Measurements from ENCODE around the gene EIF2B4. TPM values are rescaled to one million over a fixed set of nuclear protein-coding genes. Genes with fewer than 3 reads are reported as not detected.

The EIF2B4 gene
- total and polyA plus RNA-seq, 12 donors, result 34.2 to 165 (median 46.4) TPM

GRCh38 chr2:27314709-27315108 is 55.4 kb downstream of the EIF2B4 start:
- 87 to 91% (median 89%) methylated on average over 5 to 9 of the region's 9 CpGs for WGBS, 4 donors
- DNase-seq, result no peak
- Histone ChIP-seq H3K36me3 (replicated peaks in 1 of 2) (peaks cover 0 to 2% of the 10 kb centered on the region in 2 donors), H3K27ac (no peak overlapping the region), H3K4me3 (no peak overlapping the region), H3K27me3 (no peaks in the 10 kb centered on the region), H3K9me3 (replicated peaks in 1 of 3) (no peaks in the 10 kb centered on the region), H3K4me1 (replicated peaks in 1 of 2) (no peaks in the 10 kb centered on the region)
- intact Hi-C loops (cut with DNase I), result no loop called here
- no peak for TF ChIP-seq POLR2A (IDR thresholded peaks at IDR 0.05)
- no peak for TF ChIP-seq CTCF (IDR thresholded peaks at IDR 0.05)

Other genes starting within 250 kb of the EIF2B4 start
- gene ABHD1, start 246.5 kb downstream of the EIF2B4 start, total RNA-seq, result 1 to 10 TPM in 6 of 9 donors, under 1 TPM in 2, not detected in 1; 0.61 to 3.3 (median 1.5) TPM
- 1 to 10 TPM in 2 of 3 donors, under 1 TPM in 1; 0.90 to 6.0 (median 4.4) TPM for gene ABHD1, start 246.5 kb downstream of the EIF2B4 start, polyA plus RNA-seq
- 10 to 100 TPM; 47.0 to 91.5 (median 64.6) TPM for gene PREB, start 235.7 kb downstream of the EIF2B4 start, total RNA-seq
- gene PREB, start 235.7 kb downstream of the EIF2B4 start, polyA plus RNA-seq, result 10 to 100 TPM; 44.1 to 68.5 (median 67.8) TPM
- not detected for gene PRR30, start 230.9 kb downstream of the EIF2B4 start, total RNA-seq
- gene PRR30, start 230.9 kb downstream of the EIF2B4 start, polyA plus RNA-seq, result not detected
- under 1 TPM in 7 of 9 donors, not detected in 2; under 0.01 to 0.35 (median 0.08) TPM for gene TCF23, start 221.3 kb downstream of the EIF2B4 start, total RNA-seq
- under 1 TPM in 2 of 3 donors, not detected in 1; 0.03 to 0.24 TPM for gene TCF23, start 221.3 kb downstream of the EIF2B4 start, polyA plus RNA-seq
- gene ATRAID, start 158.3 kb downstream of the EIF2B4 start, total RNA-seq, result 100 to 1,000 TPM; 124 to 292 (median 155) TPM
- 100 to 1,000 TPM; 139 to 228 (median 190) TPM for gene ATRAID, start 158.3 kb downstream of the EIF2B4 start, polyA plus RNA-seq
- 10 to 100 TPM; 13.5 to 35.0 (median 18.5) TPM for gene SLC5A6, start 158.1 kb downstream of the EIF2B4 start, total RNA-seq
- gene SLC5A6, start 158.1 kb downstream of the EIF2B4 start, polyA plus RNA-seq, result 10 to 100 TPM; 17.8 to 30.1 (median 18.1) TPM
- 10 to 100 TPM; 13.1 to 70.5 (median 19.0) TPM for gene CAD, start 153.0 kb downstream of the EIF2B4 start, total RNA-seq
- gene CAD, start 153.0 kb downstream of the EIF2B4 start, polyA plus RNA-seq, result 10 to 100 TPM in 2 of 3 donors, 1 to 10 TPM in 1; 8.9 to 25.8 (median 13.9) TPM
- gene SLC30A3, start 107.3 kb downstream of the EIF2B4 start, total RNA-seq, result 1 to 10 TPM in 8 of 9 donors, not detected in 1; 1.4 to 5.6 (median 3.1) TPM
- gene SLC30A3, start 107.3 kb downstream of the EIF2B4 start, polyA plus RNA-seq, result 1 to 10 TPM in 2 of 3 donors, under 1 TPM in 1; 0.27 to 1.5 (median 1.3) TPM
- 1 to 10 TPM in 3 of 9 donors, under 1 TPM in 3, not detected in 3; 0.14 to 2.0 (median 0.99) TPM for gene DNAJC5G, start 94.9 kb downstream of the EIF2B4 start, total RNA-seq
- 1 to 10 TPM in 1 of 3 donors, under 1 TPM in 1, not detected in 1; 0.88 to 2.9 TPM for gene DNAJC5G, start 94.9 kb downstream of the EIF2B4 start, polyA plus RNA-seq
- 10 to 100 TPM in 6 of 9 donors, 1 to 10 TPM in 3; 1.2 to 27.7 (median 12.7) TPM for gene TRIM54, start 87.9 kb downstream of the EIF2B4 start, total RNA-seq
- 10 to 100 TPM in 2 of 3 donors, 1 to 10 TPM in 1; 2.1 to 47.1 (median 21.1) TPM for gene TRIM54, start 87.9 kb downstream of the EIF2B4 start, polyA plus RNA-seq
- gene UCN, start 61.9 kb downstream of the EIF2B4 start, total RNA-seq, result 1 to 10 TPM; 2.1 to 7.2 (median 3.9) TPM
- 10 to 100 TPM in 2 of 3 donors, under 1 TPM in 1; 0.42 to 14.9 (median 11.3) TPM for gene UCN, start 61.9 kb downstream of the EIF2B4 start, polyA plus RNA-seq
- 100 to 1,000 TPM in 8 of 9 donors, 10 to 100 TPM in 1; 96.8 to 207 (median 146) TPM for gene MPV17, start 47.2 kb downstream of the EIF2B4 start, total RNA-seq
- gene MPV17, start 47.2 kb downstream of the EIF2B4 start, polyA plus RNA-seq, result 100 to 1,000 TPM; 356 to 568 (median 360) TPM
- 10 to 100 TPM; 30.6 to 60.4 (median 47.2) TPM for gene GTF3C2, start 13.6 kb downstream of the EIF2B4 start, total RNA-seq
- gene GTF3C2, start 13.6 kb downstream of the EIF2B4 start, polyA plus RNA-seq, result 10 to 100 TPM; 52.3 to 73.9 (median 60.9) TPM
- 100 to 1,000 TPM; 119 to 174 (median 130) TPM for gene SNX17, start 278 bp upstream of the EIF2B4 start, total RNA-seq
- 10 to 100 TPM; 66.8 to 89.0 (median 79.0) TPM for gene SNX17, start 278 bp upstream of the EIF2B4 start, polyA plus RNA-seq
- gene ZNF513, start 10.4 kb upstream of the EIF2B4 start, total RNA-seq, result 10 to 100 TPM in 7 of 9 donors, 1 to 10 TPM in 2; 3.1 to 29.2 (median 15.6) TPM
- gene ZNF513, start 10.4 kb upstream of the EIF2B4 start, polyA plus RNA-seq, result 10 to 100 TPM in 2 of 3 donors, 1 to 10 TPM in 1; 6.1 to 83.7 (median 72.5) TPM
- 10 to 100 TPM; 50.1 to 78.9 (median 60.6) TPM for gene PPM1G, start 39.3 kb upstream of the EIF2B4 start, total RNA-seq
- 100 to 1,000 TPM in 1 of 3 donors, 10 to 100 TPM in 2; 51.0 to 107 (median 54.7) TPM for gene PPM1G, start 39.3 kb upstream of the EIF2B4 start, polyA plus RNA-seq
- gene NRBP1, start 58.3 kb upstream of the EIF2B4 start, total RNA-seq, result 100 to 1,000 TPM in 1 of 9 donors, 10 to 100 TPM in 8; 48.4 to 100 (median 75.4) TPM
- gene NRBP1, start 58.3 kb upstream of the EIF2B4 start, polyA plus RNA-seq, result 100 to 1,000 TPM in 1 of 3 donors, 10 to 100 TPM in 2; 52.7 to 126 (median 58.1) TPM
- 1 to 10 TPM; 1.2 to 8.2 (median 4.2) TPM for gene KRTCAP3, start 72.0 kb upstream of the EIF2B4 start, total RNA-seq
- 1 to 10 TPM; 1.4 to 6.4 (median 5.4) TPM for gene KRTCAP3, start 72.0 kb upstream of the EIF2B4 start, polyA plus RNA-seq
- gene IFT172, start 119.4 kb upstream of the EIF2B4 start, total RNA-seq, result 10 to 100 TPM in 8 of 9 donors, 1 to 10 TPM in 1; 6.3 to 28.1 (median 15.7) TPM
- 100 to 1,000 TPM in 1 of 3 donors, 10 to 100 TPM in 1, 1 to 10 TPM in 1; 9.8 to 113 (median 75.6) TPM for gene IFT172, start 119.4 kb upstream of the EIF2B4 start, polyA plus RNA-seq
- gene FNDC4, start 124.9 kb upstream of the EIF2B4 start, total RNA-seq, result 100 to 1,000 TPM in 6 of 9 donors, 10 to 100 TPM in 3; 35.3 to 321 (median 115) TPM
- gene FNDC4, start 124.9 kb upstream of the EIF2B4 start, polyA plus RNA-seq, result 100 to 1,000 TPM in 2 of 3 donors, 10 to 100 TPM in 1; 51.3 to 331 (median 101) TPM
- 10 to 100 TPM in 2 of 9 donors, 1 to 10 TPM in 6, under 1 TPM in 1; 0.24 to 24.0 (median 6.3) TPM for gene GCKR, start 126.5 kb upstream of the EIF2B4 start, total RNA-seq
- 10 to 100 TPM in 2 of 3 donors, 1 to 10 TPM in 1; 9.4 to 29.4 (median 17.3) TPM for gene GCKR, start 126.5 kb upstream of the EIF2B4 start, polyA plus RNA-seq
- 10 to 100 TPM; 16.8 to 82.5 (median 31.0) TPM for gene ZNF512, start 212.7 kb upstream of the EIF2B4 start, total RNA-seq
- gene ZNF512, start 212.7 kb upstream of the EIF2B4 start, polyA plus RNA-seq, result 10 to 100 TPM; 12.8 to 31.0 (median 13.0) TPM